ENCODE data around the gene DNAH7.

The DNAH7 gene

DNA sequence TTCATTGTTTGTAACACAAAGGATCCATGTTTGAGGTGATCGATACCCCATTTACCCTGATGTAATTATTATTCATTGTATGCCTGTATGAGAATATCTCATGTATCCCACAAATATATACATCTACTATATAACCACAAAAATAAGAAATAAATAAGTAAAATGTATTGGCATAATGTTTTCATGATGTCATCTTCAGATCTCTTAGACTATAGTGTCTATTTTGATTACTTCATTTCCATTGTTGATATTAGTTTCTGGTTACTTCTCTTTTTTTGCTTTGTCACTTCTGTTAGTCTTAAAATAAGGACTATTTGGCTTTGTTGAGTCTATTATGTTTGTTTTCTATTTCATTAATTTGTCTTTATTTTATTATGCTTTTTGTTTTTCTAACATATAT, 301.9 kb downstream of the DNAH7 start:
- H3K4me3 ChIP-seq (ENCODE audit: control insufficient read depth in 1 of 7, extremely low read depth in 1 of 7, insufficient read depth in 4 of 7, low read depth in 2 of 7, low read length in 6 of 7), result no peak overlapping the region
- no peaks in the 10 kb centered on the region for H3K9me3 ChIP-seq (ENCODE audit: control extremely low read depth in 1 of 5, control insufficient read depth in 4 of 5, insufficient read depth in 2 of 5, low read depth in 1 of 5, low read length in 4 of 5)
- no peaks in the 10 kb centered on the region for H3K36me3 ChIP-seq (ENCODE audit: control insufficient read depth in 4 of 4, insufficient read depth in 4 of 4, low read length in 3 of 4)
- H3K27me3 ChIP-seq (replicated peaks in 2 of 5; ENCODE audit: control insufficient read depth in 4 of 5, insufficient read depth in 5 of 5, low read length in 4 of 5), result no peaks in the 10 kb centered on the region
- CTCF ChIA-PET, result no interaction called here
- no peak overlapping the region for H3K27ac ChIP-seq (ENCODE audit: insufficient read depth in 1 of 2, low read depth in 1 of 2, low read length in 2 of 2, poor library complexity in 1 of 2, severe bottlenecking in 2 of 2)
- no peak for DNase-seq
- no peaks in the 10 kb centered on the region for H3K4me1 ChIP-seq (ENCODE audit: control extremely low read depth in 1 of 4, control insufficient read depth in 4 of 4, insufficient read depth in 4 of 4, low read length in 3 of 4)
- no CpG with 5 or more reads among the region's 1 CpG for WGBS (ENCODE audit: insufficient coverage)
- POLR2A ChIA-PET, result no interaction called here

DNA sequence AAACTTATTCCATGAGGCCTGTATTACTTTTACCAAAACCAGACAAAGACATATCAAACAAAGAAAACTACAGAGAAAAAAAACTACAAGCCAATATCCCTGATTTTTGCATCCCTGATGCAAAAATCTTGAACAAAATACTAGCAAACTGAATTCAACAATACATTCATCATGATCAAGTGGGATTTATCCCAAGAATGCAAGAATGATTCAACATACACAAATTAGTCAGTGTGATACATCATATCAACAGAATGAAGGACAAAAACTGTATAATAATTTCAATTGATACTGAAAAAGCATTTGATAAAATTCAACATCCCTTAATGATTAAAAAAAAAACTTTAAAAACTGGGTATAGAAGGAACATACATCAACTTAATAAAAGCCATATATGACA, 304.8 kb downstream of the DNAH7 start:
- ChIA-PET POLR2A (no interaction called here), CTCF (no interaction called here)
- no peak for DNase-seq

GRCh38 chr2:195759877-195760276, 308.8 kb downstream of the DNAH7 start:
- CTCF ChIA-PET, result no interaction called here
- Histone ChIP-seq H3K4me3 (ENCODE audit: control insufficient read depth in 1 of 7, extremely low read depth in 1 of 7, insufficient read depth in 4 of 7, low read depth in 2 of 7, low read length in 6 of 7) (no peak overlapping the region), H3K27ac (ENCODE audit: insufficient read depth in 1 of 2, low read depth in 1 of 2, low read length in 2 of 2, poor library complexity in 1 of 2, severe bottlenecking in 2 of 2) (no peak overlapping the region), H3K36me3 (ENCODE audit: control insufficient read depth in 4 of 4, insufficient read depth in 4 of 4, low read length in 3 of 4) (no peaks in the 10 kb centered on the region), H3K27me3 (replicated peaks in 2 of 5; ENCODE audit: control insufficient read depth in 4 of 5, insufficient read depth in 5 of 5, low read length in 4 of 5) (no peaks in the 10 kb centered on the region), H3K9me3 (ENCODE audit: control extremely low read depth in 1 of 5, control insufficient read depth in 4 of 5, insufficient read depth in 2 of 5, low read depth in 1 of 5, low read length in 4 of 5) (peaks cover 0 to 7% (median 2%) of the 10 kb centered on the region in 5 experiments), H3K4me1 (ENCODE audit: control extremely low read depth in 1 of 4, control insufficient read depth in 4 of 4, insufficient read depth in 4 of 4, low read length in 3 of 4) (no peaks in the 10 kb centered on the region)
- 100% methylated on average over 1 of the region's 1 CpG for WGBS (ENCODE audit: insufficient coverage)
- DNase-seq, result no peak
- POLR2A ChIA-PET, result no interaction called here

More for the DNA sequence above, 304.8 kb downstream of the DNAH7 start:
- Histone ChIP-seq H3K4me1 (ENCODE audit: control extremely low read depth in 1 of 4, control insufficient read depth in 4 of 4, insufficient read depth in 4 of 4, low read length in 3 of 4) (no peaks in the 10 kb centered on the region), H3K36me3 (ENCODE audit: control insufficient read depth in 4 of 4, insufficient read depth in 4 of 4, low read length in 3 of 4) (no peaks in the 10 kb centered on the region), H3K9me3 (ENCODE audit: control extremely low read depth in 1 of 5, control insufficient read depth in 4 of 5, insufficient read depth in 2 of 5, low read depth in 1 of 5, low read length in 4 of 5) (peaks cover 0 to 6% (median 2%) of the 10 kb centered on the region in 5 experiments), H3K27me3 (replicated peaks in 2 of 5; ENCODE audit: control insufficient read depth in 4 of 5, insufficient read depth in 5 of 5, low read length in 4 of 5) (no peaks in the 10 kb centered on the region), H3K4me3 (ENCODE audit: control insufficient read depth in 1 of 7, extremely low read depth in 1 of 7, insufficient read depth in 4 of 7, low read depth in 2 of 7, low read length in 6 of 7) (no peak overlapping the region), H3K27ac (ENCODE audit: insufficient read depth in 1 of 2, low read depth in 1 of 2, low read length in 2 of 2, poor library complexity in 1 of 2, severe bottlenecking in 2 of 2) (no peak overlapping the region)

DNA sequence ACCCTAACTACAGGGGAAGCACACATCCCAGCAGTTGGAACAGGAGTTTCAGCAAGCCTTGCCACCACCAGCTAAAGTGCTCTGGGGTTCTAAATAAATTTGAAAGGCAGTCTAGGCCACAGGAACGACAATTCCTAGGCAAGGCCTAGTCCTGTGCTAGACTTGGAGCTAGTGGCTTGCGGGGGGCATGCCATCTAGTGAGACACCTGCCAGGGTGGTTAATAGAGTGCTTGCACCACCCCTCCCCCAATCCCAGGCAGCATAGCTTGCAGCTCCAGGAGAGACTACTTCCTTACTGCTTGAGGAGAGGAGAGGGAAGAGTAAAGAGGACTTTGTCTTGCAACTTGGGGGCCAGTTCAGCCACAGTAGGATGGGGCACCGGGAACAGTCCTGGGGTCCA, 309.8 kb downstream of the DNAH7 start:
- CTCF ChIA-PET, result no interaction called here
- H3K4me3 ChIP-seq (ENCODE audit: control insufficient read depth in 1 of 7, extremely low read depth in 1 of 7, insufficient read depth in 4 of 7, low read depth in 2 of 7, low read length in 6 of 7), result no peak overlapping the region
- POLR2A ChIA-PET, result no interaction called here
- 86% methylated on average over 3 of the region's 3 CpGs for WGBS (ENCODE audit: insufficient coverage)
- no peaks in the 10 kb centered on the region for H3K36me3 ChIP-seq (ENCODE audit: control insufficient read depth in 4 of 4, insufficient read depth in 4 of 4, low read length in 3 of 4)
- H3K27me3 ChIP-seq (replicated peaks in 2 of 5; ENCODE audit: control insufficient read depth in 4 of 5, insufficient read depth in 5 of 5, low read length in 4 of 5), result no peaks in the 10 kb centered on the region
- no peak for DNase-seq
- H3K4me1 ChIP-seq (ENCODE audit: control extremely low read depth in 1 of 4, control insufficient read depth in 4 of 4, insufficient read depth in 4 of 4, low read length in 3 of 4), result no peaks in the 10 kb centered on the region
- H3K9me3 ChIP-seq (ENCODE audit: control extremely low read depth in 1 of 5, control insufficient read depth in 4 of 5, insufficient read depth in 2 of 5, low read depth in 1 of 5, low read length in 4 of 5), result peaks cover 0 to 7% (median 2%) of the 10 kb centered on the region in 5 experiments
- no peak overlapping the region for H3K27ac ChIP-seq (ENCODE audit: insufficient read depth in 1 of 2, low read depth in 1 of 2, low read length in 2 of 2, poor library complexity in 1 of 2, severe bottlenecking in 2 of 2)

GRCh38 chr2:195756218-195756942, 312.3 kb downstream of the DNAH7 start:
- Histone ChIP-seq H3K4me3 (ENCODE audit: control insufficient read depth in 1 of 7, extremely low read depth in 1 of 7, insufficient read depth in 4 of 7, low read depth in 2 of 7, low read length in 6 of 7) (no peak overlapping the region), H3K9me3 (ENCODE audit: control extremely low read depth in 1 of 5, control insufficient read depth in 4 of 5, insufficient read depth in 2 of 5, low read depth in 1 of 5, low read length in 4 of 5) (peaks cover 0 to 7% (median 2%) of the 10 kb centered on the region in 5 experiments), H3K36me3 (ENCODE audit: control insufficient read depth in 4 of 4, insufficient read depth in 4 of 4, low read length in 3 of 4) (no peaks in the 10 kb centered on the region), H3K27me3 (replicated peaks in 2 of 5; ENCODE audit: control insufficient read depth in 4 of 5, insufficient read depth in 5 of 5, low read length in 4 of 5) (no peaks in the 10 kb centered on the region), H3K4me1 (ENCODE audit: control extremely low read depth in 1 of 4, control insufficient read depth in 4 of 4, insufficient read depth in 4 of 4, low read length in 3 of 4) (no peaks in the 10 kb centered on the region), H3K27ac (ENCODE audit: insufficient read depth in 1 of 2, low read depth in 1 of 2, low read length in 2 of 2, poor library complexity in 1 of 2, severe bottlenecking in 2 of 2) (no peak overlapping the region)
- POLR2A ChIA-PET, result no interaction called here
- CTCF ChIA-PET, result no interaction called here
- WGBS (ENCODE audit: insufficient coverage), result 75% methylated on average over 4 of the region's 7 CpGs
- DNase-seq, result no peak

DNA sequence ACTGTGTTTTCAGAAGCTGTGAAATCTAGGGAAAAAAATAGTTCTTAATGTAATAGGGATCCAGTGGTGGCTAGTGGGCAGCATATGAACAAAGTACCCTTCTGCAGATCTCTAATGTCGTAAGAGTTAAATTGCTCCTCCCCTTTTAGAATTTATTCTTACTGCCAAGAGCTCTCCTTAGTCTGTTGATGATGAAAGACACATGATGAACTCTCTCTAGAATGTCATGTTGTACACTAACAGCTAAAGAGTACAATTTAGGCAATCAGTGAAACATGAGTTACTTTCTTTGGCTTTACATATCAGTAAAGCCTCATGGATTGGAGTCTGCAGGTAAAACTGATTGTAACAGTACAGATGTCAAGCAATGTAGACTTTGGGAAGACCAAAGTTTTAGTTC, 327.4 kb downstream of the DNAH7 start:
- WGBS (ENCODE audit: insufficient coverage), result 100% methylated on average over 1 of the region's 1 CpG
- Histone ChIP-seq H3K27ac (ENCODE audit: insufficient read depth in 1 of 2, low read depth in 1 of 2, low read length in 2 of 2, poor library complexity in 1 of 2, severe bottlenecking in 2 of 2) (no peak overlapping the region), H3K9me3 (ENCODE audit: control extremely low read depth in 1 of 5, control insufficient read depth in 4 of 5, insufficient read depth in 2 of 5, low read depth in 1 of 5, low read length in 4 of 5) (peaks cover 0 to 7% (median 4%) of the 10 kb centered on the region in 5 experiments), H3K36me3 (ENCODE audit: control insufficient read depth in 4 of 4, insufficient read depth in 4 of 4, low read length in 3 of 4) (peaks cover 12 to 29% (median 18%) of the 10 kb centered on the region in 4 experiments), H3K4me1 (ENCODE audit: control extremely low read depth in 1 of 4, control insufficient read depth in 4 of 4, insufficient read depth in 4 of 4, low read length in 3 of 4) (no peaks in the 10 kb centered on the region), H3K27me3 (replicated peaks in 2 of 5; ENCODE audit: control insufficient read depth in 4 of 5, insufficient read depth in 5 of 5, low read length in 4 of 5) (no peaks in the 10 kb centered on the region), H3K4me3 (ENCODE audit: control insufficient read depth in 1 of 7, extremely low read depth in 1 of 7, insufficient read depth in 4 of 7, low read depth in 2 of 7, low read length in 6 of 7) (no peak overlapping the region)
- ChIA-PET POLR2A (no interaction called here), CTCF (no interaction called here)
- no peak for DNase-seq

DNA sequence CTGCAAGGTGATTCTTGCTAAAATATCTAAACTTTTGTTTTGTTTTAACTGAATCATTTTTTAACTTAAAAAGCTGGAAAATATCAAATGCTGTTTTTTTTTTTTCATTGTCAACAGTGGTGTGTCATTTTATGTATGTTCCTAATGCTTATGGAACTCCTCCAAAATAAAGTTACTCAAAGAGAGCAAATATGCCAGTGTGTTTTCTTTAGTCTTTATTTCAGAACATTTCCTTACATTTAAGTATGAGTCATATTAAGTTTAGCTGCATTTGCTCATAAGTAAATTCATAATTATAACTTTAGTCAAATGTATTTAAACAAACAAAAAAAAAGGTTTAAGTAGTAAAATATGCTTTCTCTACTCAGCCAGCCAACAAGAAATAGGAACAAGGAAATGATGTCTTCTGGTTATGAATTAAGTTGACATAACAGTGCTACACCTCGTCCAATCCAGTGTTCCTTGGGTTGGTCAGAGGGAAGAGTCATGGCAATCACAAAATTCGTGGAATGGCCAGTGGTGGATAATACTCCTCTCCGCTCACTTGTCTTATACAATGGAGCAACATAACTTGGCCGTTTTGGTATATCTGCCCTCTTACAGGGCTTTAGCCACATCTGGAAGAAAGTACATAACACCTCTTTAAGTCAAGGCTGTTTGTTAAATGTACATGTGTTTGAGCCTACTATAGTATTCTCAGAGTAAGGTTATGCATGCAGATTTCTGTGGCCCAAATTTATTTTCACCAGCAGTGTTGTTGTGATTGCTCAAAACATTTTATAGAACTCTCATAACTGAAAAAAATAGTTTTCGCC, 330.9 kb downstream of the DNAH7 start:
- H3K4me3 ChIP-seq (ENCODE audit: control insufficient read depth in 1 of 7, extremely low read depth in 1 of 7, insufficient read depth in 4 of 7, low read depth in 2 of 7, low read length in 6 of 7), result no peak overlapping the region
- H3K27ac ChIP-seq (ENCODE audit: insufficient read depth in 1 of 2, low read depth in 1 of 2, low read length in 2 of 2, poor library complexity in 1 of 2, severe bottlenecking in 2 of 2), result no peak overlapping the region
- 94% methylated on average over 4 of the region's 5 CpGs for WGBS (ENCODE audit: insufficient coverage)
- DNase-seq, result no peak
- no peaks in the 10 kb centered on the region for H3K27me3 ChIP-seq (replicated peaks in 2 of 5; ENCODE audit: control insufficient read depth in 4 of 5, insufficient read depth in 5 of 5, low read length in 4 of 5)
- H3K4me1 ChIP-seq (ENCODE audit: control extremely low read depth in 1 of 4, control insufficient read depth in 4 of 4, insufficient read depth in 4 of 4, low read length in 3 of 4), result no peaks in the 10 kb centered on the region
- H3K9me3 ChIP-seq (ENCODE audit: control extremely low read depth in 1 of 5, control insufficient read depth in 4 of 5, insufficient read depth in 2 of 5, low read depth in 1 of 5, low read length in 4 of 5), result peaks cover 0 to 1% (median 0%) of the 10 kb centered on the region in 5 experiments
- ChIA-PET CTCF (no interaction called here), POLR2A (no interaction called here)
- H3K36me3 ChIP-seq (ENCODE audit: control insufficient read depth in 4 of 4, insufficient read depth in 4 of 4, low read length in 3 of 4), result peaks cover 8 to 48% (median 23%) of the 10 kb centered on the region in 4 experiments

All from common myeloid progenitor, CD34-positive (primary cell).